GM21737 (cell line): ENCODE measurements around the gene PTGR2.
A peak's percentile ranks its signal among the peaks of the same experiment; 100 is the strongest.
"Not testable (repeated sequence)": the region's sequence is repeated elsewhere in the genome, so short reads cannot be mapped to it uniquely, and the experiment has no call there.

Experiments used
- ATAC-seq: cut with Tn5 transposase; IDR thresholded peaks from one replicate; pipeline ENCODE4 v1.9.1; 2021; ENCODE audit warnings: mild to moderate bottlenecking, moderate library complexity; ENCODE audit not compliant: unreplicated experiment

Gene PTGR2

DNA sequence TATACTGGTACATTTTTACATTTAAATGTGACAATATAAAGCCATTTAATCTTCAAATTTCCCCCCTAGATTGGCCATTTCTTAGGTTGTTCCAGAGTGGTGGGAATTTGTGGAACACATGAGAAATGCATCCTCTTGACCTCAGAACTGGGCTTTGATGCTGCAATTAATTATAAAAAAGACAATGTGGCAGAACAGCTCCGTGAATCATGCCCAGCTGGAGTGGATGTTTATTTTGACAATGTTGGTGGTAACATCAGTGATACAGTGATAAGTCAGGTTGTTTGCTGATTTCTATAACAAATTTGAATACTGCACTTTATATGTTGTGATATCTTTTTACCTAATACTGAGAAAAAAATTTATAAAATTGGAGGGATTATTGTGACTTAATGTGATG lies 27.4 kb downstream of the PTGR2 start:
- no peak for ATAC-seq

DNA sequence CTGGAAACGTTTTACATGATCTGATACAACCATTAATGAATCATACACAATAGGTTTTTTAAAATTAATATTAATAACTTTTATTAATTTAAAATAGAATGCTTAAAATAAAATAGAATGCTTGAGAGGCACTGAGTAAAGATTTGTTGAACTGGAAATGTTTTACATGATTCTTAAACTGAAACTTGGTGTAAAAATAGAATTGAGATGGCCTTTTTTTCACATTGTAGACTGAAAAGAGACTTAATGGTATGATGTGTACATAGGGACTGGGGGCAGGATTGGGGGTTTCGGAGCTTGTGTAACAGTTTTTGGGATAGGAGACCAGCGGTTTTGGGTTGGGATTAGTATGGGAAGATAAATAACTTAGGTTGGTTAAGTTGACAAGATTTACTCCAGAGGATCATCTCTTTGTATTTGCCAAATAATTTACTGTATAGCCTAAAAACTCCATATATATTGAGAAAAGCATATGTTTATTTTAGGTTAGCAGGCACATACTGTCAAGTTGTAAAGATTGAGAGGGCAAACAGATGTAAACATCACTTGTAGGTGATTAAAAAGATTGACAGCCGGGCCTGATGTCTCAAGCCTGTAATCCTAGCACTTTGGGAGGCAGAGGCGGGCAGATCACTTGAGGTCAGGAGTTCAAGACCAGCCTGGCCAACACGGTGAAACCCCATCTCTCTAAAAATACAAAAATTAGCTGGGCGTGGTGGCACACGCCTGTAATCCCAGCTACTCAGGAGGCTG lies 33.0 kb downstream of the PTGR2 start:
- ATAC-seq: no peak

DNA sequence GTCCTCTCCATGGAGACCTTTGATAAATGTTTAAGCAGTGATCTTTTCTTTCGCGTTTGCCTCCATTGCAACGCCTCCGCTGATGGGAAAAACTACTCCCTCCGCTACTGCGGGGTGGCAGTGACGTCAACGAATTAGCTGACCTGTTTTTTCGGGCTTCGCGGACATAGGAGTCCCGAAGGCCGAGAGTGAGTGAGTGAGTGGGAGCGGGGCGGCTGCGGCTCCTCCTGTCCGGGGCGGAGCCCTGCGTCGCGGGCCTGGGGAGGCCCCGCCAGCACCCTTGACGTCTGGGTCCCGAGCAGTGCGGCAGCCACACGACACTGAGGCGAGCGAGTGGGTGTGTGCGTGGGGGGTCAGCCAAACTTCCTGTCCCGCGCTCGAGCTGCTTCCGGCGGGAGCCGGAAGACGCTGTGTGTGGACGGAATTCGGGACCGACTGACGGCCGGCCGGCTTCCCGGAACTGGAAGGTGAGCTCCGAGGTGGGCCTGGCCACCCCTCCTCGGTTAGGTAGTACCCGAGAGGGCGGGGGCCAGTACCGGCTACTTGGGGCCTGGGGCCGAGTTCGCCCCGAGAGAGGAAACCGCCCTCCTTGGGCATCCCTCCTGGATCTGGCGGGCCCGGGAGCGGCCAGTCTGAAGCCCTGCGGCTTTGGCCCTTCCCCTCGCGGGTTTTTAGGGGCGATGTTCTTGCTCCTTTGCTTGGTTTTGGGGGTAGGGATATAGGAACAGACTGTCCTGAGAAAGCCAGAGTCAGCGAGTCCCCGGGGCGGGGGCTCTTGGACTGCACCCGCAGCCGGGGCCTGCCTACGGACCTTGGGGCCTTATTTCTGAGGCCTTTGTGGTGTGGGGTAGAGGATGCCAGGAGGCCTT lies 35.1 kb downstream of the PTGR2 start, which contains the start of gene ZNF410:
Gene ZNF410, plus strand, starts transcription at position 411 of the 869 bp plus-strand sequence. CDS start 5,317 bp downstream, outside the sequence.
- ATAC-seq: peak; percentile 93

GRCh38 chr14:73887318-73887616 lies 35.6 kb downstream of the PTGR2 start:
- no peak for ATAC-seq

DNA sequence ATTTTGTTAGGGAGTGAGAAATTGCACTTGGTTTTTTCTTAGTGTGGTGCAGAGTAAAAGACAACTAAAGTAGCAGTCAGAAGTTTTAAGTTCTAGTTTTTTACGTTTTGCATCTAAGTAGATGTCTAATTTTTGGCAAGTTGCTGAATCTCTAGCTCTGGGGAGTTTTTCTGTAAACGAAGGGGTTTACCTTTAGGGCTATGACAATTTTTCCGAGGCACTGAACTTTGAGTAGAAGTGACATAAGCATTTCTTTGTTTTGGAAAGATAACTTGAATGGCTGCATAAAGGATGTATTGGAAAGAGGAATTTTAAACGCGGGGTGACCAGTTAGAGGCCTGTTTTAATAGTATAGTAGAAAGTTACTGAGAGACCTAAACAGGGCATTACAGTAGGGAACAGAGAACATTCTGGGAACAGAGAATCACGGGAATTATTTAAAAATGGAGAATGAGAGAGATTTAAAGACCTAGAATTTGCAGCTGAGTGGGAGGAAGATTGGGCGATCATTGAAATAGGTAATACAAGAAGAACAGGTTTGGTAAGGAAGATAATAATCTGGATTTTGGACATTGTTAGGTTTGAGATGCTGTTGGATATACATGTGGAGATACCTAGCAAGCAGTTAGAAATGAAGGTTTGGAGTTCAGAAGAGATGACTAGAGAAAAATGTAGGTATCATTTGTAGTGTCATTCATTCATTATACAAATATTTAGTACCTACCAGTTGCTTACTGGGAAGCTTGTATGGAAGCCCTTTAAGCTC lies 36.2 kb downstream of the PTGR2 start:
- no peak for ATAC-seq

GRCh38 chr14:73888460-73888725 lies 36.8 kb downstream of the PTGR2 start:
- ATAC-seq: no peak

DNA sequence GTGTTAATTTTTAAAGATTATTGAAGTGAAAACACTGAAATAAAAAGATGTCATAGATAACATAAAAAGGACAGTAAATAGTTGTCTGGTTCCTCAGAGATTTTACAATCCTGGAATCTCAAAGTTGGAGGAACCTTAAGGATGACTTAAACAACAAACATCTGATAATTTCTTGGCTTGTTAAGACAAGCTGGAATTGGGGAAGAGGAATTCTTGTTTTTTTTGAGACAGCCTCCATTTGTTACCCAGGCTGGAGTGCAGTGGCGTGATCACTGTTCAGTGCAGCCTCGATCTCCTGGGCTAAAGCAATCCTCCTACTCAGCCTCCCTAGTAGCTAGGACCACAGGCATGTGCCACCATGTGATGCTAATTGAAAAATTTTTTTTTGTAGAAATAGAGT lies 37.3 kb downstream of the PTGR2 start:
- no peak for ATAC-seq

DNA sequence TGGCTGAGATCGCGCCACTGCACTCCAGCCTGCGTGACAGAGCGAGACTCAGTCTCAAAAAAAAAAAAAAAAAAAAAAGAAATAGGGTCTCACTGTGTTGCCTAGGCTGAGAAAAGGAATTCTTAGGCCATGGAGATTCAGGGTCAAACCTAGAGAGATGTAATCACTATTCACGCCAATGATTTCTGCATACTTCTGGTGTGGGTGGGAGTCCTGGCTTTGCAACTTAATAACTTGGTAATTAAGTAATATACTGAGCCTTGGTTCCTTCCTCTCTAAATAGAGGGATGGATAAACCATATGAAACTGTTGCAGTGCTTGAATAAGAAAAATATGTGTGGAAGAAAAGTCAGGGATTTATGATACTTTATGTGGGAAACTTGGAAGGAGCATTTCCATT lies 37.7 kb downstream of the PTGR2 start:
- ATAC-seq: no peak

DNA sequence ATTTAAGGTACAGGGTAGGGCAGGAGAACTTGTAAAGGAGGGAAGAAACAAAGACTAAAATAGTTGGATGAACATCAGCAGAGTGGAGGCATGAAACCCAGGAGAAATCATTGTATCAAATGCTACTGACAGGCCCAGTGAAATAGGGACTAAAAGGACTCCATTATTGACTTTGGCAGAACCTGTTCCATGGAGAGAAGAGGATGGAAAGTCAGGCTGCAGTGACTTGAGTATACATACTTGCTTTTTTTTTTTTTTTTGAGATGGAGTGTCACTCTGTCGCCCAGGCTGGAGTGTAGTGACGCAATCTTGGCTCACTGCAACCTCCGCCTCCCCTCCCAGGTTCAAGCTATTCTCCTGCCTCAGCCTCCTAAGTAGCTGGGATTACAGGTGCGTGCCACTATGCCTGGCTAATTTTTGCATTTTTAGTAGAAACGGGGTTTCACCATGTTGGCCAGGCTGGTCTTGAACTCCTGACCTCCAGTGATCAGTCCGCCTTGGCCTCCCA lies 42.6 kb downstream of the PTGR2 start:
- ATAC-seq: not testable (repeated sequence)

GRCh38 chr14:73895939-73896338 lies 44.3 kb downstream of the PTGR2 start:
- ATAC-seq: no peak

GRCh38 chr14:73896521-73896920 lies 44.9 kb downstream of the PTGR2 start:
- no peak for ATAC-seq

GRCh38 chr14:73903028-73903427 lies 51.4 kb downstream of the PTGR2 start:
- ATAC-seq: no peak

- no peak for ATAC-seq
These were observed 58.0 kb downstream of the PTGR2 start for GRCh38 chr14:73909681-73910080.

DNA sequence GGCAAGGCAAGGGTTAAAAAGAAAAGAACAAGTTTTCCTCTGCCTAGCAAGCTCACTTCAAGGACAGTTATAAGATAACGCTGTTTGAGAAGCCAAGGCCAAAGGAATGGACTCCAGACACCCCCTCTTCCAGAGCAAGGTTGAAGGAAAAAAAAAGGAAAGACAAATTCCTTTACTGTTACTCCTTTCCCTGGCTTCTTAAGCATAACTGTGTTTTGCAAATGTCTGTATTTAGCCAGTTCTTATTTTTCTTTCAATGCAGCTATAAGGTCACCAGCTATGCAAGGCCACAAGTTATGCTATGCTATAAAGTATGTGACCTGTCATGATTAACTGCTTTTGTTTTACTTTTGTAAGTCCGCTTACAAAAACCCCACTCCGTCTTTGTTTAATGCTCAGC lies 61.6 kb downstream of the PTGR2 start:
- no peak for ATAC-seq

GRCh38 chr14:73916324-73916723 lies 64.7 kb downstream of the PTGR2 start:
- ATAC-seq: no peak

- ATAC-seq: not testable (repeated sequence)
These were observed 67.8 kb downstream of the PTGR2 start for GRCh38 chr14:73919457-73919856.

DNA sequence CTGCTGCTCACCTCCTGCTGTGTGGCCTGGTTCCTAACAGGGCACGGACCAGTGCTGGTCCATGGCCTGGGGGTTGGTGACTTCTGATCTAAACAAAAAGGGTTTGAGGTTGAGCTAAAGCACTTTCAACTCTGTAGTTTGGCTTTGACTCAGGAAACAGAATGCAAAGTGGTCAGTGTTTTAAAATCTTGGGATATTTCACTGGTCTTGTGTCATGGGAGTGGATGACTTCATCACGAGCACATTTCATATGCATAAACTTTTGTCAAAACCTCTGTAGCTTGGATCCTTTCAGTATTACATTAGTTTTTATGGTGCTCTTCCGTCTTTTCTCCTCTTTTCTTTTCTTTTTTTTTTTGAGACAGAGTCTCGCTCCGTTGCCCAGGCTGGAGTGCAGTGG lies 72.7 kb downstream of the PTGR2 start:
- ATAC-seq: no peak
